C4-2B (cell line): Measurements from ENCODE around the gene MEAK7.

ENCODE experiments used
- H3K27ac ChIP-seq: fragments of 450-650 bp; 2 replicates; pipeline ENCODE4 v1.5.1; 2017
- ZFX ChIP-seq: fragments of 450-650 bp; IDR thresholded peaks from 2 replicates; pipeline ENCODE4 v1.6.1; 2017
- TF ChIP-seq, protein P1 (sequence below): fragments of 450-650 bp; conservative IDR thresholded peaks from 2 replicates; pipeline ENCODE4 v1.5.1; 2017; ENCODE audit warnings: mild to moderate bottlenecking

The MEAK7 gene

DNA sequence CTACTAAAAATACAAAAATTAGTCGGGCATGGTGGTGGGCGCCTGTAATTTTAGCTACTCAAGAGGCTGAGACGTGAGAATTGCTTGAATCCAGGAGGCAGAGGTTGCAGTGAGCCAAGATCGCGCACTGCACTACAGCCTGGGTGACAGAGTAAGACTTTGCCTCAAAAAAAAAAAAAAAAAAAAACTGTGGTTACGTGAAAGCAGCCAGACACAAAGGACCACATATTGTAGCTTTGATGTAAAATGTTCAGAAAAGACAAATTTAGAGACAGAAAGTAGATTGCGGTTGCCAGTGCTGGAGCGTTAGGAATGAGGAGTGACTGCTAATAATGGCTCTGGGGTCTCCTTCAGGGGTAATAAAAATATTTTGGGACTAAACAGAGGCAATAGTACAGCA is 4.0 kb upstream of the MEAK7 start:
- TF ChIP-seq, protein P1, sequence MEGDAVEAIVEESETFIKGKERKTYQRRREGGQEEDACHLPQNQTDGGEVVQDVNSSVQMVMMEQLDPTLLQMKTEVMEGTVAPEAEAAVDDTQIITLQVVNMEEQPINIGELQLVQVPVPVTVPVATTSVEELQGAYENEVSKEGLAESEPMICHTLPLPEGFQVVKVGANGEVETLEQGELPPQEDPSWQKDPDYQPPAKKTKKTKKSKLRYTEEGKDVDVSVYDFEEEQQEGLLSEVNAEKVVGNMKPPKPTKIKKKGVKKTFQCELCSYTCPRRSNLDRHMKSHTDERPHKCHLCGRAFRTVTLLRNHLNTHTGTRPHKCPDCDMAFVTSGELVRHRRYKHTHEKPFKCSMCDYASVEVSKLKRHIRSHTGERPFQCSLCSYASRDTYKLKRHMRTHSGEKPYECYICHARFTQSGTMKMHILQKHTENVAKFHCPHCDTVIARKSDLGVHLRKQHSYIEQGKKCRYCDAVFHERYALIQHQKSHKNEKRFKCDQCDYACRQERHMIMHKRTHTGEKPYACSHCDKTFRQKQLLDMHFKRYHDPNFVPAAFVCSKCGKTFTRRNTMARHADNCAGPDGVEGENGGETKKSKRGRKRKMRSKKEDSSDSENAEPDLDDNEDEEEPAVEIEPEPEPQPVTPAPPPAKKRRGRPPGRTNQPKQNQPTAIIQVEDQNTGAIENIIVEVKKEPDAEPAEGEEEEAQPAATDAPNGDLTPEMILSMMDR = no peak
- TF ChIP-seq ZFX = no peak
- no peak overlapping the region for H3K27ac ChIP-seq

DNA sequence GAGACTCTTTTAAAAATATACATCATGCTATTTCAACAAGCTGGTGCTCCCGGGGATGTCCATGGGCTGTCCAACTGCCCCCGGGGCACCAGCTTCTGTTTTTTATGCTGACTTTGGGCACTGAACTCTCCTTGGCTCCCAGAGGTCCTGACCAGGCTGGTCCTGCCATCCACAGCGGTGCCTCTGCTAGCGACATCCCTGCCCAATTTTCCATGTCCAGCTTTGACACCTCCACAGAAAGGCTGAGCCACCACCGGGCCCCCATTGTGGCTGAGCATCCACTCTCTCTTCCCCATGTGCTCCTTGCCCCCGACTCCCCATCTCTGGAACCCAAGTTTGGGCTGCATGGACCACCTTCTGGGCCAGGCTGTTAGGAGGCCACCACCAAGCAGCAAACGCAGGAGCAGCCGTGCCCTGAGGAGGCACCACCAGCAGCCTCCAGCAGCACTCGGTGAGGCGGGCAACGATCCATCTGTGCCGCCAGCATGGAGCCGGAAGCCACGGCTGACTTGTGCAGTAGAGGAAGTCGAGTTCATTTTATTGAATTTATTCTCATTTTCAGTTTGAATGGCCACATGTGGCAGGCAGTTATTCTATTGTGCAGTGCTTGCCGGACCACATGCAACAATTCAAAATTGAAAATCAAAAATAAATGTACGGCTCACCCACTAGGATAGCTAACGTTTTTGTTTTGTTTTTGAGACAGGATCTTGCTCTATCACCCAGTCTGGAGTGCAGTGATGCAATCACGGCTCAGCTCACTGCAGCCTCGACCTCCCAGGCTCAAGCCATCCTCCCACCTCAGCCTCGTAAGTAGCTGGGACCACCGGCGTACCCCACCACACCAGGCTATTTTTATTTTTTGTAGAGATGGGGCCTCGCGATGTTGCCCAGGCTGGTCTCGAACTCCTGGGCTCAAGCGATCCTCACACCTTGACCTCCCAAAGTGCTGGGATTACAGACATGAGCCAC is 2.8 kb upstream of the MEAK7 start:
- no peak overlapping the region for H3K27ac ChIP-seq
- TF ChIP-seq, protein P1 = no peak
- TF ChIP-seq ZFX = no peak

DNA sequence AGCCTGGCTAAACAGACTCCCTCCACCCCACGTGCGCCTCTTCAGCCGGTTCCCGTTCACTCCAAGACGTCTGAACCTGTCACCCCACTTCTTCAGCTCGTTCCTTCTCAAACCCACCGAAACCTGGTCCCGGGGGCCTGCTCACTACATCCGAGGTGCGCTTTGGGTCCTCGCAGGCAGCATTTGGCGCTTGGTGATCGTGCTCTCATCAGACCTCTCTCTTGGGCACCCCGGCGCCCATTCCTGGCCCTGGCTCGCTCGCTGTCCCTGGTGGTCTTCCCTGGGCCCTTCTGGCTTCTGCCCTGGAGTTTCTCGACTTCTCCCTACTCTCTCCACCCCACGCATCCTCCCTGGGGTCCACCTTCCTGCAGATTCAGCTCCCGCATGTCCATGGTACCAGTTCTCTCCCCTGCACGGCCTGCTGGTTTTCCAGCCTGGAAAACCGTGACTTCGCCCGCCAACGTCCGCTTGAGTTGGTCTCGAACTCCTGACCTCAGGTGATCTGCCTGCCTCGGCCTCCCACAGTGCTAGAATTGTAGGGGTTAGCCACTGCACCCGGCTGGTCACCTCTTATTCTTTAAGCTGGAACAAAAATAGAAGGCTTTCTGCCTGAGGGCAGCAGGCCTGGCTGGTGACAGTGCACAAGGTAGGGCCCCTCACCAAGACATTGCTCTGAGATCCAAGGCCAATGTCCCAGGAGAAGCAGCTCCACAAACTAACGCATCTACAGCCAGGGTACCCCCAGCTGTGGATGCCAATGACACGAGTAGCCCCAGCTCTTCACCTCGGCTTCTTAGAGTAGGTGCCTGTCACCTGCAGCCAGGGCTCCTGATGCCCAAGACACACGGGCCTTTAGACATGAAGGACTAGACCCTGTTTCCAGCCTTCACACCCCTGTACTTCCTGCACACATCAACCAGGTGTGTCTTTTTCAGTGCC is 1.1 kb upstream of the MEAK7 start:
- H3K27ac ChIP-seq = peak overlapping the region; percentile 90
- TF ChIP-seq ZFX = no peak
- TF ChIP-seq, protein P1 = no peak

DNA sequence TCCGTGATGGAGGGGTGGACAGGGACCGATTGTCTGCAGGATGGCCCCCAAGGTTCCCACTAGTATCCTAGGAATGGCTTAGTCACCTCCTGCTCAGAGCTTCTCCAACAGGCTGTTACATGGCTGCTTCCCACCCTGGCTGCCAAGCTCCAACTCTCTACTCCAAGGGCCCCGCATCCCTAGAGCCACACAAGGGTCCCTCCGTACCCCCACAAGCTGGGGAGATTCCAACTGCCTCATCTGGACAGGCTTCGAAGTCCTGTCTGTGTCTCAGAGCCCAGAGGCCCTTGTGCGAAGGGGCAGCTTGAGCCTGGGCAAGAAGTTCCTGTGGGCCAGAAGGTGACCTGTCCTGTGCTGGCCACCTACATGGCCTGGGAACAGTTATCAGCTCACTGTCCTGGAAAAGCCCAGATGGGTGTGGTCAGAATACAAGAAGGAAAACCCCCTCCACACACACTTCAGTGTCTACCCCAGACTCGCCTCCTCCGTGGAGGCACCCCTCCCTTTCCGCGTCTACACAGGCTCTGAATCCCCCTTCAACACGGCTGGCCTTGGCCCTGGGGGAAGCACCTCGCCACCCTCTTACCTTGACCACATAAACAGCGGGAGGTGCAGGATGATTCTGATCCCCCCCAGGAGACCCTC is 586 bp downstream of the MEAK7 start:
- no peak for TF ChIP-seq ZFX
- TF ChIP-seq, protein P1 = no peak
- H3K27ac ChIP-seq = peak overlapping the region; percentile 90

DNA sequence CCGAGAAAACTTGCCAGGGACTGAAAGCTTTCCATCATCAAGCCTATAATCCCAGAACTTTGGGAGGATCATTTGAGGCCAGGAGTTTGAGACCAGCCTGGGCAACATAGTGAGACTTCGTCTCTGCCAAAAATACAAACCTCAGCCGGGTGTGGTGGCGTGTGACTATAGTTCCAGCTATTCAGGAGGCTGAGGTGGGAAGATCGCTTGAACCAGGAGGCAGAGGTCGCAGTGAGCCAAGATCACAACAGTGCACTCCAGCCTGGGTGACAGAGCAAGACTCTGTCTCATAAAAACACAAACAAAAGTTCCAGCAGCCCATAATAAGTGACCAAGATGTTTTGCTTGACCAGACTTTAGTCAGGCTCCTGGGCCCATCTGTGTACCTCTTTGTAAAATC is 1.9 kb downstream of the MEAK7 start:
- no peak overlapping the region for H3K27ac ChIP-seq

DNA sequence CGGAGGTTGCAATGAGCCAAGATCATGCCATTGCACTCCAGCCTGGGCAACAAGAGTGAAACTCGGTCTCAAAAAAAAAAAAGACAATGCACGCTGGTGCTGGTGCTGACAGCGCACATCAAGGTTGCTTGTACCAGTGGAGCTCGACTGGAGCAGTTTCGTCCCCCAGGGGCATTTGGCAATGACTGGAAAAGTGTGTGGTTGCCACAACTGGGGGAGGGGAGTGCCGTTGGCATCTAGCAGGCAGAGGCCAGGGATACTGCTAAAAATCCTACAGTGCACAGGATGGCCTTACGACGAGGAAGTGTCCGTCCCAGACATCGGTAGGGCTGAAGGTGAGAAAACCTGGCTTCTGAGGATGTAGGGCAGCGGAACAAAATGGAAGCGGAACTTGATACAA is 2.4 kb downstream of the MEAK7 start:
- TF ChIP-seq ZFX = no peak
- TF ChIP-seq, protein P1 = no peak

More for the DNA sequence above, 1.9 kb downstream of the MEAK7 start:
- TF ChIP-seq, protein P1 = no peak
- TF ChIP-seq ZFX = no peak

More for the DNA sequence above, 2.4 kb downstream of the MEAK7 start:
- H3K27ac ChIP-seq = no peak overlapping the region
